Kidney (tissue), 14 donors: ENCODE data around the gene GRID1. TPM values are rescaled to one million over a fixed set of nuclear protein-coding genes. Genes with fewer than 3 reads are reported as not detected.

ENCODE experiments used
- DNase-seq, 5 donors: peaks; one replicate each; pipeline ENCODE4 v3.0.0-alpha.2; 2013 to 2020
- FAIRE-seq: peaks from 2 replicates; lab custom pipeline; 2012; peaks lifted over from hg19 to GRCh38; lab: Jason Lieb, UNC
- H3K27ac ChIP-seq, 2 donors: one replicate each; pipeline ENCODE4 v1.7.0; 2013; ENCODE audit warnings: low read depth in 2 of 2, low read length in 2 of 2, inconsistent platforms in 1 of 2
- H3K27me3 ChIP-seq: one replicate; pipeline ENCODE4 v1.7.1; 2013; ENCODE audit warnings: low read length, inconsistent platforms; ENCODE audit not compliant: control insufficient read depth, insufficient read depth
- H3K36me3 ChIP-seq, 3 donors: one replicate each; pipeline versions ENCODE4 v1.7.0 to v1.7.1; 2013; ENCODE audit warnings: low read length in 3 of 3, control low read depth in 1 of 3, inconsistent platforms in 1 of 3; ENCODE audit not compliant: insufficient read depth in 3 of 3, control insufficient read depth in 2 of 3
- H3K4me1 ChIP-seq, 3 donors: one replicate each; pipeline versions ENCODE4 v1.7.0 to v1.7.1; 2013; ENCODE audit warnings: low read length in 3 of 3, inconsistent platforms in 1 of 3, low read depth in 1 of 3; ENCODE audit not compliant: control insufficient read depth in 2 of 3, insufficient read depth in 2 of 3
- H3K4me3 ChIP-seq, 3 donors: one replicate each; pipeline versions ENCODE4 v1.7.0 to v1.8.1; 2013; ENCODE audit warnings: low read length in 3 of 3, control low read depth in 1 of 3, inconsistent platforms in 1 of 3
- H3K9ac ChIP-seq, 3 donors: one replicate each; pipeline versions ENCODE4 v1.7.0 to v1.7.1; 2013; ENCODE audit warnings: low read length in 3 of 3, control low read depth in 1 of 3, inconsistent platforms in 1 of 3
- H3K9me3 ChIP-seq, 3 donors: one replicate each; pipeline versions ENCODE4 v1.7.0 to v1.7.1; 2013; ENCODE audit warnings: low read length in 3 of 3, control low read depth in 1 of 3, inconsistent platforms in 1 of 3; ENCODE audit not compliant: control insufficient read depth in 2 of 3, insufficient read depth in 1 of 3
- CTCF ChIP-seq: IDR thresholded peaks from 3 replicates; pipeline ENCODE4 v1.5.1; 2012; ENCODE audit warnings: mild to moderate bottlenecking, moderate library complexity, borderline replicate concordance; ENCODE audit not compliant: insufficient read depth; ENCODE audit errors: extremely low read depth
- intact Hi-C: fragments of 100-400 bp; cut with DNase I; formaldehyde crosslinking; loops from one replicate; pipeline ENCODE4 v1.11.1; 2022
- polyA plus RNA-seq: library from polyadenylated mRNA; stranded (reverse); fragments of 350-450 nt; fragmentation: Illumina TruSeq; extraction: RNeasy Lipid Tissue Mini Kit (QIAGEN cat#74804); gene quantifications from one replicate; pipeline ENCODE4 v1.2.3, GENCODE V29; 2014; ENCODE audit warnings: low read depth, low replicate concordance; ENCODE audit not compliant: insufficient read depth
- total RNA-seq: library from RNA; stranded (reverse); fragmentation: NEBNext Ultra II Directional; extraction: Animal tissue kit (Norgen Biotek cat#: 25700); gene quantifications from one replicate; pipeline ENCODE4 v1.2.1, GENCODE V29; 2021
- donor health status: control.
- donor health status: control.
- donor health status: control.
- donor health status: control.
- donor health status: control.
- donor health status: DM: yes; HTN: yes; CAD: no.
- donor health status: Normal renal cell carcinoma (clear cell type).

The GRID1 gene
- total and polyA plus RNA-seq, 2 donors from 2014 or later, result 0.37 to 1.4 TPM

GRCh38 chr10:86393862-86394455 lies 27.4 kb upstream of the GRID1 start:
- FAIRE-seq (no peak), DNase-seq (no peak)
- no peak for TF ChIP-seq CTCF
- Histone ChIP-seq H3K9ac (no peak overlapping the region), H3K27ac (no peak overlapping the region), H3K9me3 (no peaks in the 10 kb centered on the region), H3K4me3 (no peak overlapping the region), H3K27me3 (peaks cover 2% of the 10 kb centered on the region), H3K4me1 (no peaks in the 10 kb centered on the region), H3K36me3 (no peaks in the 10 kb centered on the region)
- intact Hi-C loops, result no loop called here

- Histone ChIP-seq H3K27ac (no peak overlapping the region), H3K36me3 (no peaks in the 10 kb centered on the region), H3K27me3 (peaks cover 4% of the 10 kb centered on the region), H3K4me3 (no peak overlapping the region), H3K9ac (no peak overlapping the region), H3K4me1 (no peaks in the 10 kb centered on the region), H3K9me3 (no peaks in the 10 kb centered on the region)
- FAIRE-seq (no peak), DNase-seq (no peak)
- no peak for TF ChIP-seq CTCF
- intact Hi-C loops, result no loop called here
Measured at GRCh38 chr10:86393362-86393761, 26.8 kb upstream of the GRID1 start.

- peaks cover 6% of the 10 kb centered on the region for H3K27me3 ChIP-seq
- no peak overlapping the region for H3K27ac ChIP-seq
- H3K4me3 ChIP-seq, result no peak overlapping the region
- no peaks in the 10 kb centered on the region for H3K36me3 ChIP-seq
- no peak for DNase-seq
- no peak overlapping the region for H3K9ac ChIP-seq
- no peaks in the 10 kb centered on the region for H3K9me3 ChIP-seq
- TF ChIP-seq CTCF, result no peak
- no peak for FAIRE-seq
- intact Hi-C loops, result no loop called here
- no peaks in the 10 kb centered on the region for H3K4me1 ChIP-seq
Measured at GRCh38 chr10:86392723-86393094, 26.1 kb upstream of the GRID1 start.
